Thyroid gland (tissue), 4 donors: ENCODE results near the gene PHF19. TPM values are rescaled to one million over a fixed set of nuclear protein-coding genes. Genes with fewer than 3 reads are reported as not detected.
A peak's percentile ranks its signal among the peaks of the same experiment; 100 is the strongest.

Experiments used
- DNase-seq, 2 donors: peaks; one replicate each; pipeline ENCODE4 v3.0.0-alpha.2; 2019
- H3K27ac ChIP-seq, 3 donors: fragments of 200-600 bp; sonication (generic); 1 replicate in 2 of 3; 2 replicates in 1 of 3; pipeline ENCODE4 v1.5.1; 2016 to 2019; ENCODE audit warnings: mild to moderate bottlenecking in 1 of 3, moderate library complexity in 1 of 3
- H3K27me3 ChIP-seq: fragments of 200-600 bp; sonication (generic); one replicate; pipeline ENCODE4 v1.5.1; 2019
- H3K36me3 ChIP-seq, 2 donors: fragments of 200-600 bp; sonication (generic); one replicate each; pipeline ENCODE4 v1.5.1; 2016 to 2019
- H3K4me1 ChIP-seq, 2 donors: fragments of 200-600 bp; sonication (generic); one replicate each; pipeline ENCODE4 v1.5.1; 2017 to 2019
- H3K4me3 ChIP-seq, 3 donors: fragments of 200-600 bp; sonication (generic); replicated peaks in 1 of 3; 1 replicate in 2 of 3; 2 replicates in 1 of 3; pipeline ENCODE4 v1.5.1; 2016; ENCODE audit warnings: mild to moderate bottlenecking in 1 of 3
- H3K9me3 ChIP-seq: fragments of 200-600 bp; sonication (generic); one replicate; pipeline ENCODE4 v1.5.1; 2017
- CTCF ChIP-seq, 6 experiments: fragments of 200-600 bp in 3 of 6; fragments of 450-650 bp in 3 of 6; sonication (generic) in 3 of 6; IDR thresholded peaks; one replicate each; pipeline ENCODE4 v1.5.1; 2016 to 2019; ENCODE audit warnings: antibody characterized with exemption in 6 of 6, mild to moderate bottlenecking in 2 of 6, inconsistent platforms in 1 of 6, moderate library complexity in 1 of 6
- POLR2A ChIP-seq, 2 donors: fragments of 450-650 bp; IDR thresholded peaks; one replicate each; pipeline ENCODE4 v1.6.1; 2017; ENCODE audit warnings: antibody characterized with exemption in 2 of 2, mild to moderate bottlenecking in 2 of 2, moderate library complexity in 1 of 2
- WGBS, 2 donors: methylation state at CpG; one replicate each; pipeline ENCODE4 v1.1.5; 2017; 5-methylcytosine and 5-hydroxymethylcytosine counted together
- intact Hi-C: fragments of 100-400 bp; cut with DNase I; formaldehyde crosslinking; loops from one replicate; pipeline ENCODE4 v1.15.1; 2023
- total RNA-seq, 4 donors: library from RNA; depleted of rRNA; stranded (reverse); fragments of >200 nt; gene quantifications; one replicate each; pipeline ENCODE4 v1.2.3, GENCODE V29; 2016

The PHF19 gene
- total RNA-seq, 4 donors from 2014 or later = 10.8 to 24.1 (median 13.1) TPM

- Histone ChIP-seq H3K27me3 (no peaks in the 10 kb centered on the region), H3K4me1 (peaks cover 2 to 7% of the 10 kb centered on the region in 2 donors), H3K9me3 (no peaks in the 10 kb centered on the region), H3K27ac (peak overlapping the region in 2 of 3 donors; percentile 78 to 81), H3K36me3 (no peaks in the 10 kb centered on the region), H3K4me3 (no peak overlapping the region)
- peak in 1 of 2 donors; percentile 16 for DNase-seq
- TF ChIP-seq POLR2A (IDR thresholded peaks at IDR 0.05) = no peak
- 90 to 97% methylated on average over 10 of the region's 10 CpGs for WGBS, 2 donors
- intact Hi-C loops = loop anchor here (5.0 kb wide), 1 partner anchor 58 kb away; the partner anchor contains the start of gene TRAF1
Measured at GRCh38 chr9:120869726-120870125, 7.3 kb downstream of the PHF19 start.

GRCh38 chr9:120869360-120869687 is 7.7 kb downstream of the PHF19 start:
- Histone ChIP-seq H3K27me3 (no peaks in the 10 kb centered on the region), H3K4me3 (peak overlapping the region in 2 of 3 donors; percentile 38), H3K27ac (peak overlapping the region; percentile 71 to 81 (median 78)), H3K36me3 (no peaks in the 10 kb centered on the region), H3K9me3 (no peaks in the 10 kb centered on the region), H3K4me1 (peaks cover 2 to 7% of the 10 kb centered on the region in 2 donors)
- WGBS, 2 donors = 33 to 46% methylated on average over 9 to 10 of the region's 10 CpGs
- intact Hi-C loops = no loop called here
- no peak for TF ChIP-seq CTCF (IDR thresholded peaks at IDR 0.05)
- TF ChIP-seq POLR2A (IDR thresholded peaks at IDR 0.05) = no peak
- DNase-seq = no peak

- Histone ChIP-seq H3K4me3 (peak overlapping the region in 2 of 3 donors; percentile 38), H3K4me1 (peaks cover 2 to 7% of the 10 kb centered on the region in 2 donors), H3K36me3 (no peaks in the 10 kb centered on the region), H3K27me3 (no peaks in the 10 kb centered on the region), H3K9me3 (no peaks in the 10 kb centered on the region), H3K27ac (peak overlapping the region; percentile 71 to 81 (median 78))
- DNase-seq = peak; percentile 99
- TF ChIP-seq CTCF (IDR thresholded peaks at IDR 0.05) = peak in 3 of 6 experiments; percentile 37 to 46 (median 40)
- peak in 1 of 2 donors; percentile 60 for TF ChIP-seq POLR2A (IDR thresholded peaks at IDR 0.05)
- WGBS, 2 donors = 3 to 32% methylated on average over 4 to 19 of the region's 52 CpGs
- intact Hi-C loops = no loop called here
Measured at GRCh38 chr9:120868676-120869359, 8.2 kb downstream of the PHF19 start.

- TF ChIP-seq CTCF (IDR thresholded peaks at IDR 0.05) (no peak), POLR2A (IDR thresholded peaks at IDR 0.05) (no peak)
- DNase-seq = no peak
- Histone ChIP-seq H3K4me3 (peak overlapping the region in 1 of 3 donors; percentile 38), H3K4me1 (peaks cover 0 to 7% of the 10 kb centered on the region in 2 donors), H3K36me3 (no peaks in the 10 kb centered on the region), H3K9me3 (no peaks in the 10 kb centered on the region), H3K27ac (peak overlapping the region in 2 of 3 donors; percentile 78 to 81), H3K27me3 (no peaks in the 10 kb centered on the region)
- intact Hi-C loops = no loop called here
- WGBS, 2 donors = 29 to 36% methylated on average over 11 of the region's 11 CpGs
Measured at GRCh38 chr9:120868339-120868675, 8.7 kb downstream of the PHF19 start.

GRCh38 chr9:120867676-120868338 is 9.2 kb downstream of the PHF19 start:
- no peak for DNase-seq
- H3K36me3 ChIP-seq = no peaks in the 10 kb centered on the region
- WGBS, 2 donors = 92 to 95% methylated on average over 12 to 15 of the region's 15 CpGs
- no peak overlapping the region for H3K27ac ChIP-seq
- H3K9me3 ChIP-seq = no peaks in the 10 kb centered on the region
- peak overlapping the region in 1 of 3 donors; percentile 38 for H3K4me3 ChIP-seq
- H3K27me3 ChIP-seq = no peaks in the 10 kb centered on the region
- peaks cover 0 to 7% of the 10 kb centered on the region in 2 donors for H3K4me1 ChIP-seq
- intact Hi-C loops = no loop called here
- TF ChIP-seq POLR2A (IDR thresholded peaks at IDR 0.05) (no peak), CTCF (IDR thresholded peaks at IDR 0.05) (no peak)
